Upper lobe of left lung (tissue), 6 donors: ENCODE data around the gene CD8B. TPM values are rescaled to one million over a fixed set of nuclear protein-coding genes. Genes with fewer than 3 reads are reported as not detected.
A peak's percentile ranks its signal among the peaks of the same experiment; 100 is the strongest.
"Not testable (repeated sequence)": the region's sequence is repeated elsewhere in the genome, so short reads cannot be mapped to it uniquely, and the experiment has no call there.

Source experiments
- ATAC-seq, 2 donors: fragments of 200-7000 bp; cut with Tn5 transposase; one replicate each; pipeline ENCODE4 v1.9.1; 2022; ENCODE audit warnings: mild to moderate bottlenecking in 2 of 2, moderate library complexity in 2 of 2; ENCODE audit not compliant: low FRiP score in 2 of 2
- DNase-seq, 2 donors: peaks; one replicate each; pipeline ENCODE4 v3.0.0-alpha.2; 2019 to 2020
- H3K27ac ChIP-seq, 4 donors: fragments of 200-600 bp; sonication (generic); one replicate each; pipeline ENCODE4 v1.5.1; 2016 to 2019
- H3K27me3 ChIP-seq, 4 donors: fragments of 200-600 bp; sonication (generic); one replicate each; pipeline ENCODE4 v1.5.1; 2017 to 2019
- H3K36me3 ChIP-seq, 4 donors: fragments of 200-600 bp; sonication (generic); one replicate each; pipeline ENCODE4 v1.5.1; 2016 to 2019
- H3K4me1 ChIP-seq, 4 donors: fragments of 200-600 bp; sonication (generic); one replicate each; pipeline ENCODE4 v1.5.1; 2018 to 2019
- H3K4me3 ChIP-seq, 4 donors: fragments of 200-600 bp; sonication (generic); one replicate each; pipeline ENCODE4 v1.5.1; 2017 to 2019; ENCODE audit warnings: mild to moderate bottlenecking in 2 of 4, moderate library complexity in 1 of 4
- H3K9me3 ChIP-seq, 4 donors: fragments of 200-600 bp; sonication (generic); one replicate each; pipeline ENCODE4 v1.5.1; 2018 to 2019
- EP300 ChIP-seq, 4 donors: sonication (generic); formaldehyde crosslinking; IDR thresholded peaks; one replicate each; pipeline ENCODE4 v1.5.1; 2017; ENCODE audit warnings: antibody characterized with exemption in 4 of 4, control low read depth in 2 of 4
- WGBS, 2 donors: methylation state at CpG; one replicate each; pipeline ENCODE4 v1.1.5; 2017 to 2018; 5-methylcytosine and 5-hydroxymethylcytosine counted together
- total RNA-seq, 6 donors: library from RNA; depleted of rRNA in 4 of 6; stranded (reverse); fragments of >200 nt in 4 of 6; gene quantifications; one replicate each; pipeline versions ENCODE4 v1.1.0 to v1.2.1, GENCODE V29; 2016 to 2021
- donor health status: DM: no; HTN: no; CAD: no; lungs with moderate emphysema.
- donor health status: DM: no; HTN: yes; CAD: no; lungs with severe emphysema.

Gene CD8B
- total RNA-seq, result 10 to 100 TPM in 1 of 6 donors, 1 to 10 TPM in 5; 1.4 to 13.3 (median 5.2) TPM

DNA sequence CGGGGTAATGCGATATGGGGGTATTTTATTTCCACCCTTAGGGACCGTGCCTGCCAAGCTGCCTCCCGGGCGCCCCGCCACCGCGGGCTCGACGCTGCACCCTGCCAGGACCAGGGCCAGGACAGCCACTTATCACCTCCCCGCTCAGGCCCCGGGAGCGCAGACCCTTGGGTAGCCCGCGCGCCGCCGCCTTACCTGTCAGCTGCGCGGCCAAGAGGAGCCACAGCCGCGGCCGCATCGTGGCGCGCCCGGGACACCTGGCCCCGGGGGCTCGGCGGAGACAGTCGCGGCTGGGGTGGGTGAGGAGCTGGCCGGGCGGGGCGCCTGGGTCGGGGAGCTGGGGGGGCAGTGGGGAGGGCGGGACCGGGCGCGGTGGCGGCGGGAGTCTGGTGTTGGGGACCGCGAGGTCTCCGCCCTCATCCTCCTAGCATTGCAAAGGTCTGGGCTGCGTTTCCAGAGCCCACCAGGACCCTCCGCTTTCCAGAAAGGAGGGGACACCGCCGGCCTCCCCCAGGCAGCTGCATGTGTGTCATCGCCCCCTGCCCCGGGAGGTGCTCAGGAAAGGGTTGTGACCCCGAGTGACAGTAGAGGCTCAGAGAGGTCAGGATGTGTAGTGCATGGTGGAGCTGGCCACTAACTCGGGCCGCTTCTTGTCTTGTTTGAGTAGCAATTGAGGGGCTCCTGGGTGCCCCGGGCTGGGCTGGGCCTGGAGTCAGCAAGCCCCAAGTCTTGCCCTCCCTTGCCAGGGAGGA is at the start of gene CD8B:
TSS of gene CD8B (minus strand) at position 259 of the 752 bp plus-strand sequence. CDS start at position 238, 21 bp downstream.
- not testable (repeated sequence) for H3K27me3 ChIP-seq, H3K36me3 ChIP-seq, H3K9me3 ChIP-seq, H3K27ac ChIP-seq
- DNase-seq (peak in 1 of 2 donors; percentile 72), ATAC-seq (peak in 1 of 2 donors; percentile 22)
- peak within 1 kb of the TSS in 3 of 4 donors; percentile 15 to 31 (median 28) for H3K4me3 ChIP-seq
- WGBS, 2 donors, result 5 to 14% methylated on average over 2 to 13 of the region's 55 CpGs
- H3K4me1 ChIP-seq, result peaks cover 0 to 15% (median 3%) of the 10 kb centered on the region in 4 donors

DNA sequence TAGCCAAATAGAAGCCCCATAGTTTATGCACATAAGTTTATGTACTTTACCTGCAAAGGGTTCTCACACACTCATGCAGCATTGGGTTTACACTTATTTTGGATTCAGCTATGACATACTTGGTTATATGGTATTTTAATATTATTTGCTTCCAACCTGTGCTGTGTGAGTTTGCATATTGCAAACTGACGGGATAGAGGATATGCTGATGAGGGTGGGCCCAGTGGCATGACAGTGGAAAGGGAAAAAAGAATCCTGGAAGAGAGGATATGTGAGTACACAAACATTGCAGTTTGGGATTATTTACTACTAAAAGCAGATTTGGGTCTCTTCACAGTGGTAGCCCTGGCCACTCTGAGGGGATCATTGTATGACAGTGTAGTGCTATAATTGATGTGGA is 44.2 kb upstream of the CD8B start:
- H3K4me3 ChIP-seq, H3K36me3 ChIP-seq, H3K27ac ChIP-seq, H3K9me3 ChIP-seq, DNase-seq, H3K27me3 ChIP-seq, ATAC-seq, H3K4me1 ChIP-seq: not testable (repeated sequence)
- no CpG with 5 or more reads among the region's 1 CpG for WGBS, 2 donors

DNA sequence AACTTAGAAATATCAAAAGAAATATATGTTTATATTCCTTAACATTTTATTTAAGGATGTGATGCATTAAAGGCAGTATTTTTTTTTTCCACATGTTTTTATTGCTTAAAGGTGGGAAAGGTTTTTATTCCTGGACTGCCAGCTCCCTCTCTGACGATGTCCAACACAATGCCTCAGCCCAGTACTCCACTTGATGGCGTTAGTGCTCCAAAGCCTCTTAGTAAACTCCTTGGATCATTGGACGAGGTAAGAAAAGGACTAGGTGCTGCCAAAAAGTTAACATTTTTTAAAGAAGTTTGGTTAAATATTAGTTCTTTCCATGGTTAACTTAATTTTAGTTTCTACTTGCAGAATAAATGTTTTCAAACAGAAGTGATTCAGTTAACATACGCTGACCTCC is 39.0 kb upstream of the CD8B start:
- not testable (repeated sequence) for H3K4me3 ChIP-seq, ATAC-seq, DNase-seq, H3K9me3 ChIP-seq, H3K36me3 ChIP-seq, H3K27ac ChIP-seq, H3K27me3 ChIP-seq, H3K4me1 ChIP-seq
- WGBS, 2 donors, result 50 to 56% methylated on average over 4 of the region's 4 CpGs

DNA sequence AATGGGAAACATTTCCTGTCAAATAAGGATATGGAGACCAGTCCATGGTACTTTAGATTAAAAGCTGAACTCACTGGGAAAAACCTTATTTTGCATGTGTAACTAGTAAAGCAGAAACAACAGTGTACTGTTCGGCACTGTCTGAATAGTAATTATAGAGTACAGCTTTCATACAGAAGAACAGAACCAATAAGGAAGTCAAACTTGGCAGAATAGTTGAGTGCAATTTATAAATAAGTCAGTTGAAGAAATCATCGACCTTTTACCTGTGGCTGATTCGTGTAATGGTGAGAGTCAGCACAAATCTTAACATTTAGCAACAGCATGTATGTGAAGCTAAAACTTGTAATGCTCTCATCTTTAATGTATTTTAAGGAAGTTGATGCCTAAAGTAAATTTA is 24.3 kb upstream of the CD8B start:
- H3K4me1 ChIP-seq, H3K27ac ChIP-seq, H3K36me3 ChIP-seq, H3K4me3 ChIP-seq, DNase-seq, H3K9me3 ChIP-seq, H3K27me3 ChIP-seq, ATAC-seq: not testable (repeated sequence)
- WGBS, 2 donors, result no CpG with 5 or more reads among the region's 3 CpGs

DNA sequence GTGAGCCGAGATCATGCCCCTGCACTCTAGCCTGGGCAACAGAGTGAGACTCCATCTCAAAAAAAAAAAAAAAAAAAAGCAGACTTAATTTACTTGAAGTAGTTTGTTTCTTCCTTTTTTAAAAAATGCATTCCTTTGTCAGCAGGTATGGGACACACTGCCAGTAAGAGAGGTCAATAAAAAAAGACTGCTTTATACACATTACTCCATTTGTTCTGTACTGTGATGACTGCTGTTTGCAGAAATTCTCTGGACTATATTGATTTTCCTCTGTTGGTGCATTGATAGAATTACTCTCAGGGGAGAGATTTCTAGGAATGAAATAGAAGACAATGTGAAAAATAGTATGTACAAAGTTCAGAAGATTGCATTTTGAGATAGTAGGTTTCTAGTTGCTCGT is 21.2 kb upstream of the CD8B start:
- H3K4me3 ChIP-seq, DNase-seq, H3K9me3 ChIP-seq, H3K27me3 ChIP-seq, ATAC-seq, H3K27ac ChIP-seq, H3K4me1 ChIP-seq, H3K36me3 ChIP-seq: not testable (repeated sequence)
- WGBS, 2 donors, result 66 to 82% methylated on average over 2 of the region's 2 CpGs

DNA sequence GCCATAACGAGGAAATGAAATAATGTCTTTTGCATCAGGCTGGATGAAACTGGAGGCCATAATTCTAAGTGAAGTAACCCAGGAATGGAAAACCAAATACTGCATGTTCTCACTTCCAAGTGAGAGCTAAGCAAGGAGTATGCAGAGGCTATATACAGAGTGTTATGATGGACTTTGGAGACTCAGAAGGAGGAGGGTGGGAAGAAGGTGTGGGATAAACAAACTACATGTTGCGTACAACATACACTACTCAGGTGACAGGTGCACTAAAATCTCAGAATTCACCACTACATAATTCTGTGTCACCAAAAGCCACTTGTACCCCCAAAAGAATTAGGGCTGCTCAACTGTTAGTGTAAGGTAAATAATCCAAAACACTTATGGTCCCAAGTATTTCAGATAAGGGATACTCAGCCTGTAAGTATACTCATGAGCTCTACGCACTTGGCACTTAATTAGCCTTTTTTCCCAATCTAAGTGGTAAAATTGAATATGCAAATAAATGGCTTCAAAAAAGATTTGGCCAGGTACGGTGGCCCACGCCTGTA is 20.5 kb upstream of the CD8B start:
- TF ChIP-seq EP300 (IDR thresholded peaks at IDR 0.05), result peak in 1 of 4 donors; percentile 36
- peak in 1 of 2 donors; percentile 84 for ATAC-seq
- not testable (repeated sequence) for H3K9me3 ChIP-seq, H3K27ac ChIP-seq, H3K27me3 ChIP-seq, H3K36me3 ChIP-seq, H3K4me1 ChIP-seq, DNase-seq, H3K4me3 ChIP-seq
- 49 to 69% methylated on average over 5 of the region's 5 CpGs for WGBS, 2 donors

DNA sequence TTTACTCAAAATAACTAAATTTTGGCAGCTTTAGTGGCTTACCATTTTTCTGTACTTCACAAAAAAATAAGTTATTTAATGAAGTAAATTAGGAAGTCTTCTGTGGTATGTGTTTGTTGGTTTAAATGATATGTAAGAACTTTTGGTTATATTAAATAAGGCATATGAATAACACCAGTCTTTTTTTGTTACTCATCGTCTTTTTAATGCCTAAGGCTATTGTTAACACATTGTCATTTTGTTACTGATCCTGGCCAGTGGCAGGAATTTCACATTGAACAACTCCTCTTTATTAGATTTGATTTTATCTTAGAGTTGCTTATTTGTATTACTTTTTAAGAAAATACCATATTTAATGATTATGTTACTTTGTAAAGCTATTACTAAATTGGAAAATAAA is 17.3 kb upstream of the CD8B start:
- not testable (repeated sequence) for ATAC-seq, H3K4me1 ChIP-seq, DNase-seq, H3K9me3 ChIP-seq, H3K4me3 ChIP-seq, H3K27ac ChIP-seq, H3K27me3 ChIP-seq, H3K36me3 ChIP-seq
- WGBS, 2 donors, result 72 to 95% methylated on average over 1 of the region's 1 CpG

DNA sequence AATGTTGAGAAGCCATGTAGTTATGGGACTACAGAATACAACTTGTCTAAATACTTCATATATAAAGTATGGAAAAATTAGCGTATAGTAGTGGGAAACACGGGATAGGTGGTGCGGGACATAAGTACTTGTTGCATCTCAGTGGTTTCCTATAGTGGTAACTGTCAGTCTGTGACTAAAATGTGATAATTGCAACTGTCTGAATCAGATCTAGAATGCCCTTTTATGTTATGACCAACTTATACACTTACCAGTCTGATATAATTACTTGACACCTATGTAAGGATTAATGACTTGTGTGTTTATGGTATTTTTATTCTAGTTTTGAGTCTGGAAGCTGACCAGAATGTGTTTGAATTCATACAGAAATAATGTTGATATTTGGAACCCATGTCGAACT is 9.3 kb upstream of the CD8B start:
- H3K4me1 ChIP-seq, result not testable (repeated sequence)
- WGBS, 2 donors, result 68 to 73% methylated on average over 1 of the region's 4 CpGs

DNA sequence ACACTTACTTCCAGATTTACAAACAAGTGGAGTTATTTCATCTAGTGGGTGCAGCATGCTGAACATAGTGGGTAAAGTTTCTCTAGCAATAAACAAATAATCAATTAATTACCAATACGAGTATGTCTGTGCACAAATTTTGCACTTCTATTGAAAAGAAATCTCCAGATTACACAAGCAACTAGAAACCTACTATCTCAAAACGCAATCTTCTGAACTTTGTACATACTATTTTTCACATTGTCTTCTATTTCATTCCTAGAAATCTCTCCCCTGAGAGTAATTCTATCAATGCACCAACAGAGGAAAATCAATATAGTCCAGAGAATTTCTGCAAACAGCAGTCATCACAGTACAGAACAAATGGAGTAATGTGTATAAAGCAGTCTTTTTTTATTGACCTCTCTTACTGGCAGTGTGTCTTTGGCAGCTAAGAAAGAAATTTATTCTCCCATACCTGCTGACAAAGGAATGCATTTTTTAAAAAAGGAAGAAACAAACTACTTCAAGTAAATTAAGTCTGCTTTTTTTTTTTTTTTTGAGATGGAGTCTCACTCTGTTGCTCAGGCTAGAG is 7.3 kb upstream of the CD8B start:
- H3K36me3 ChIP-seq, H3K4me3 ChIP-seq, H3K9me3 ChIP-seq, H3K4me1 ChIP-seq, H3K27ac ChIP-seq, H3K27me3 ChIP-seq, DNase-seq, ATAC-seq: not testable (repeated sequence)
- 83 to 90% methylated on average over 2 of the region's 2 CpGs for WGBS, 2 donors

More for the DNA sequence above, 9.3 kb upstream of the CD8B start:
- not testable (repeated sequence) for ATAC-seq, H3K27me3 ChIP-seq, H3K4me3 ChIP-seq, H3K36me3 ChIP-seq, H3K9me3 ChIP-seq, DNase-seq, H3K27ac ChIP-seq

DNA sequence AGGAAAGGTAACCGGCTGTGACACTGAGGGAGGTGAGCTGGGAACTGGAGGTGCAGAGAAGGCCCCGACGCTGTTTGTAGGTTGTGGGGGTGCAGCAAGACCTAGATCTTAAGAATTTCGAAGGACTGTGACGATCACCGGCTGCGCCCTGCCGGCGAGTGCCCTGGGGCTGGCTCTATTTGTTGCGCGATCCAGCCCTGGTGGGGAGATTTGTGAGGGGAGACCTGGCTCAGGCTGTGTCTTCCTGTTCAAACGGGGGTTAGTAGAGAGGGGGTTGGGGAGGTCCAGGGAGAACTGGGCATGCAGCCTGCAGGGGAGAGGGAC is 656 bp upstream of the CD8B start:
- not testable (repeated sequence) for H3K27ac ChIP-seq

DNA sequence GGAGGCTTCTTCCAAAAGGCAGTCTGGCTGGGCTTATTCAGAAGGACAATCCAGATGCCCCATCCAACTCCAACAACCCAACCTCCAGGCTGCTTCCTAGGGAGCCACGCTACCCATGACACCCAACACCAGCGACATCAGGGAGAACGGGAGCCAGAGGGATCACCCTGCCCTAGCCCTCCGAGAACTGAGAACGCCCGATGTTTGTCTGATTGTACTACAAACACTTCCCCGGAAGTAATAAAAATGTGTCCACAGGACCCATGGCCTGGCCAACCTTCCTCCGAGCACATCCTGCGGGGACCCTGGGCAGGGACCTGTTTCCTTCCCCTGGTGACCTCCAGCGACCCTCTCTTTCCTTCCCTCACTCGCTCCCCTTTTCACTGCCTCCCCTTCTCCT is 511 bp downstream of the CD8B start:
- not testable (repeated sequence) for DNase-seq, H3K9me3 ChIP-seq, ATAC-seq, H3K27me3 ChIP-seq, H3K36me3 ChIP-seq, H3K27ac ChIP-seq
- whole genome bisulfite sequencing, 2 donors, result 40 to 41% methylated on average over 11 of the region's 11 CpGs
- peaks cover 0 to 15% (median 3%) of the 10 kb centered on the region in 4 donors for H3K4me1 ChIP-seq
- peak overlapping the region in 3 of 4 donors; percentile 15 to 31 (median 28) for H3K4me3 ChIP-seq

More for the DNA sequence above, 656 bp upstream of the CD8B start:
- H3K36me3 ChIP-seq, H3K9me3 ChIP-seq, H3K4me3 ChIP-seq, H3K27me3 ChIP-seq, DNase-seq, ATAC-seq: not testable (repeated sequence)
- no CpG with 5 or more reads among the region's 12 CpGs for WGBS, 2 donors
- H3K4me1 ChIP-seq, result peaks cover 0 to 15% (median 3%) of the 10 kb centered on the region in 4 donors

DNA sequence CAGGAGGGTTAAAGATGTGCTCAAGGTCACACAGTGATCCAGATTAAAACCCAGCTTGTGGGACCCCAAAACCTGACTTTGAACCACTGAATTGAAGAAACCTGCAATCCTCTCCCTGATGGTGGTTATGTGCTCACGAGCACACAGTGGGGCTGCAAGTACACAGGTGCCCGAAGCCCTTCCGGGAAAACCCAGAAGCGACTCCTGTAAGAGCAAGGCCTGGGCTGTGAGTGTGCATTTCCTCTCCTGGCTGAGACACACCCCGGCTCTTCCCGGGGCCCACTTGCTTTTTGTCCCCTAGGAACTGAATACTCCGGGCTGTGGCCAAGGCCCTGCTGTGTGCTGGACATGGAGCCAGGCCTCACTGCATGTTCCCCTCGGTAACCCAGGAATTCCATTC is 1.1 kb downstream of the CD8B start:
- peak overlapping the region in 1 of 4 donors; percentile 28 for H3K4me3 ChIP-seq
- H3K27ac ChIP-seq, ATAC-seq, H3K36me3 ChIP-seq, DNase-seq, H3K27me3 ChIP-seq, H3K9me3 ChIP-seq: not testable (repeated sequence)
- WGBS, 2 donors, result 50 to 88% methylated on average over 1 to 8 of the region's 8 CpGs
- peaks cover 0 to 15% (median 3%) of the 10 kb centered on the region in 4 donors for H3K4me1 ChIP-seq

DNA sequence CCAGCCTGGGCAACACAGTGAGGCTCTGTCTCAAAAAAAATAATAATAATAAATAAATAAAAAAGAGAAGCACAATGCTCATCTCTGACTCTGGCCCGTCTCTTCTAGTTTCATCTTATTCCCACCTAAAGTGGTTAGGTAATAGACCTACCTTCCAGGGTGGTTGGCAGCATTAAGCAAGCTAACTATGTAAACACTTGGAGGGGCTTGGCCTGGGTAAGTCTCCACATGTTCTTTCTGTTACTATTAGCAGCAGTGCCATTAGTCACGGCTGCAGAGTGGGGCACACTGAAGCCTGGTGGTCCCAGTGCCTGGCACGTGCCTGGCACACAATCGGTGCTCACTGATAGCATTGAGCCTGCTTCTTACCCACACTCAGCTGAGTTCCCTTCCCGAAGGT is 4.0 kb downstream of the CD8B start:
- H3K27ac ChIP-seq, H3K27me3 ChIP-seq, H3K36me3 ChIP-seq, H3K9me3 ChIP-seq, H3K4me3 ChIP-seq, ATAC-seq: not testable (repeated sequence)
- H3K4me1 ChIP-seq, result peaks cover 0 to 15% (median 3%) of the 10 kb centered on the region in 4 donors
- peak in 1 of 2 donors; percentile 29 for DNase-seq
- 63 to 64% methylated on average over 5 of the region's 5 CpGs for WGBS, 2 donors
